GM19193 (cell line): ENCODE data around the gene AP2B1.

ENCODE experiments used
- POLR2A ChIP-seq: IDR thresholded peaks from 4 replicates; pipeline ENCODE4 v1.6.1; 2011; ENCODE audit not compliant: insufficient read depth, insufficient read length; ENCODE audit errors: extremely low read depth

Gene AP2B1

GRCh38 chr17:35750526-35751395 lies 163.6 kb downstream of the AP2B1 start:
- TF ChIP-seq POLR2A = no peak

- TF ChIP-seq POLR2A = no peak
Measured at GRCh38 chr17:35752471-35752870, 165.3 kb downstream of the AP2B1 start.

GRCh38 chr17:35752945-35753764 lies 166.0 kb downstream of the AP2B1 start, which contains the start of gene GAS2L2:
Gene GAS2L2 (minus strand): TSS chr17:35753239. CDS start chr17:35752850, 389 bp downstream.
- TF ChIP-seq POLR2A = no peak

- TF ChIP-seq POLR2A = no peak
Measured at GRCh38 chr17:35757243-35757642, 170.1 kb downstream of the AP2B1 start.

- no peak for TF ChIP-seq POLR2A
Measured at GRCh38 chr17:35760587-35760986, 173.5 kb downstream of the AP2B1 start, which contains the start of gene C17orf50. Gene C17orf50 (plus strand): TSS chr17:35760887. CDS start chr17:35760942, 55 bp downstream.

GRCh38 chr17:35761601-35762000 lies 174.5 kb downstream of the AP2B1 start:
- no peak for TF ChIP-seq POLR2A

- TF ChIP-seq POLR2A = no peak
Measured at GRCh38 chr17:35763767-35764122, 176.6 kb downstream of the AP2B1 start.

GRCh38 chr17:35764123-35764991 lies 177.2 kb downstream of the AP2B1 start:
- TF ChIP-seq POLR2A = no peak

- no peak for TF ChIP-seq POLR2A
Measured at GRCh38 chr17:35765086-35765710, 178.1 kb downstream of the AP2B1 start.

GRCh38 chr17:35765756-35766488 lies 178.8 kb downstream of the AP2B1 start:
- no peak for TF ChIP-seq POLR2A

- no peak for TF ChIP-seq POLR2A
Measured at GRCh38 chr17:35766489-35766877, 179.4 kb downstream of the AP2B1 start.

- TF ChIP-seq POLR2A = no peak
Measured at GRCh38 chr17:35766903-35767510, 179.9 kb downstream of the AP2B1 start.

GRCh38 chr17:35768797-35769196 lies 181.7 kb downstream of the AP2B1 start:
- no peak for TF ChIP-seq POLR2A

- no peak for TF ChIP-seq POLR2A
Measured at GRCh38 chr17:35769895-35770486, 182.9 kb downstream of the AP2B1 start.

GRCh38 chr17:35773129-35773528 lies 186.0 kb downstream of the AP2B1 start:
- TF ChIP-seq POLR2A = no peak
